ENCODE data around the gene KCND3. TPM values are rescaled to one million over a fixed set of nuclear protein-coding genes. Genes with fewer than 3 reads are reported as not detected.

The KCND3 gene
- polyA plus RNA-seq, 4 donors: 1.3 to 1.6 (median 1.4) TPM

DNA sequence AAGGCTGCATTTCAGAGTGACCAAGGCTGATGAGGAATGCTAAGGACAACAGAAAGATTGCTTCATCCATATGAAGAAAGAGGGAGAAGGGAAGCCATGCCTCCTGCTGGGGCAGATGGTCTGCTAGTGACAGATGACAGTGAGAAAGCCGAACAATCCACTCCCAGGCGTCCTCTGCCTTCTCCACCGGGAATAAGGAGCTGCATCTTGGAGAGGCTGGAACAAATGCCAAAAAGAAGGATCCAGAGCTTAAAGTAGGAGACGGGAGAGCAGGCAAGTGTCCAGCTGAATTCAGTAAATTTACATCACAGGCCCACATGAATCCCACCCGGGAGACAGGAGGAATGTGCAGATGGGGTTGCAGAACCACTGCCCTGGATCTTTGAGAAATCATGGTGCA is 200.3 kb downstream of the KCND3 start:
- DNase-seq (ENCODE audit: low read depth in 4 of 4, low spot score in 2 of 4): no peak

DNA sequence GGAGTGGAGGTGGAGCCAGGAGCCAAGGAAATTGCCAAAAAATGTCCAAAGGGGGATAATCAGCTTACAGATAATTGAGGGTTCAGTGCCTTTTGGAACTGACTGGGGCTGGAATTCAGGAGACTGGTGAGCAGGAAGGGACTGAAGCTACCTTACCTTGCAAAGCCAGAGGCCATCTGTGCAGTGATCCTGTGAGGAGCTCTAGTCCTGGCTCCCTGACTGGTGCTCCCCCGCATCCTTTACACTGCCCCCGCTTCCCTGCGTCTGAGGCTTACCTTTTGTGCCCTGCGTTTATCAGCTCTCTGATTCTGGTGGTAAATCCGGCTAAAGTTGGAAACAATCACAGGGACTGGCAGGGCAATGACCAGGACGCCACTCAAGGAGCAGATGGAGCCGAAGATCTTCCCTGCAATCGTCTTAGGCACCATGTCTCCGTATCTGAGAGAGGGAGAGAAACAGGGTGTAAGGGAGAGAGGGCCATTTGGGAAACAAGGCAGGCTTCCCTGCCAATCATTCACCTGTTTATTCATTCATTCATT is 202.7 kb downstream of the KCND3 start:
- DNase-seq (ENCODE audit: low read depth in 4 of 4, low spot score in 2 of 4): no peak

DNA sequence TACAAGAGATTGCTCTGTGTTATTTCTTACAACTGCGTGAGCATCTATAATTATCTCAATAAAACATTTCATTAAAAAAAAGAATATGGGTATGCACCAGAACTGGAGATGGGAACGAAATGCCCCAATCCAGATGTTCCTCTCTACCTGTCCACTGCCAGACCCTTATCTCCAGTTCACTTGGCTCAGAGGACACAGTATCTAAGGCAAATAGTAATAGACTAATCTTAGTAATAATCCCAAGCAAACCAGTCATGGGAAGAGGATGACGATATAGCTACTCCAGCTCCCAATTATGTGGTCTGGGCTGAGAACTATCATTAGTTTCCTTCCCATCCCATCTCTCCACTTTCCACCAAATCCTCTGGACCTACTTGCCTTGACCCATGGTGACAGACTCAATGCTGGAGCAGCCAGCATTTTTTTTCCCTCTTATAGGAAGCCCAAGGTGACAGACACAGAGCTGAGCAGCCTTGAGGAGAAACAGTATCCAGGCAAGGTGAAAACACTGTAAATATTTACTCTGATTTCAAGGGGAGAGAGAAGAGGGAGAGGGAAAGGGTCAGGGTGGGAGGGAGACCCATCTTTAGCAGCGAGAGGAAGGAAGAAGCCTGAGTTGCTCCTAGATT is 205.1 kb downstream of the KCND3 start:
- no peak for DNase-seq (ENCODE audit: low read depth in 4 of 4, low spot score in 2 of 4)

DNA sequence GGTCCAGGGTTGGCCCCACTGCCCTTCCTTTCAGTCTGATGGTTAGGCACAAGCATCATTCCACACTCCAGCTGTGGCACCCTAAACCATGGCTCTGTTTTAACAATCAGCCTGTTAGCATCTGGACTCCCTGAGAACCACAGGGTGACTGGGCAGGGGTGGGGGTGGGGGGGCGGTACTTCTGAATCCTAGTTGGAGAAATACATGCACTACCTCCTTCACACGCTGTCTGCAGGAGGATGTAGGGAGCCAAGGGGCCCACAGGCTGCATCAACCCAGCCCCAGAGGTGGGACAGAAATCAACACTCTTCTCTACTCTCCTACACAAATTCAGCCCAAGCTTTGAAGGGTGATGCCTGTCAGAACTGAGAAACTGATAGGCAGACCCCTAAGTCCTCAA is 209.9 kb downstream of the KCND3 start:
- no peak for DNase-seq (ENCODE audit: low read depth in 4 of 4, low spot score in 2 of 4)

DNA sequence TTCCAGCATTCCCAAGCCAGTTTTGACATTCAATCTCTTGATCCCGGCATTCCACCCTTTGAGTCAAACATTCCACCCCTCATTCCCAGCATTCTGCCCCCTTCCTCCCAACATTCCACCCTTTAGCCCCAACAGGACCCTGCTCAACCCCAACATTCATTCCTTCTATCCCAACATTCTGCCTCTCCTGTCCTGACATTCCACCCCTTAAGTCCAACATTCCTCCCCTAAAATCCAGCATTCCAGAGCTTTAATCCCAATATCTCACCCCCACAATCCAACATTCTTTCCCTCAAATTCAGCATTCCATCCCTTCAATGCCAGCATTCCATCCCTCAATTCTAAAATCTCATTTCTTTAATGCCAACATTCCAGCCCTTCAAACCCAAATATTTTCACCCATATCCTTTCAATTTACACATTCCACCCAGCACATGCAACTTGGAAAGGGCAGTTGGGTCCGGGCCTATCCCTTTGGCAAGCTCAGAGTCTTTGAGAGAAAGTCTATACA is 210.9 kb downstream of the KCND3 start:
- no peak for DNase-seq (ENCODE audit: low read depth in 4 of 4, low spot score in 2 of 4)

DNA sequence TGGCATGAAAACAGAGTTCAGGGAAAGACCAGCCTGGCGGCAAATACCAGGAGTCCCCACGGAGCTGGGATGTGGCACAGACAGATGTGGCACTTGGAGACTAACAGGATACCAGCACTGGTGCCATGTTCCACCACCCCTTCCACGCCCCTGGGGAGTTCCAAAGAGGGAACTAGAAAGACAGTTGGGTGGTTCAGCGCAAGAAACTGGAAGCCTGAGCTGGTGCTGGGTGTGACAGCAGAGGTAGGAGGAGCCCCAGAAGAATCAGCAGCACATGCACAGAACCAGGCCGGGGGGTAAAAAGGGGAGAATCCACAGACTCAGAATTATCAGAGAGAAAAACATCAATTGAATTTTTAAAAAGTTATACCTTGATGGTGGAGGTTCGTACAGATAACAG is 211.4 kb downstream of the KCND3 start:
- DNase-seq (ENCODE audit: low read depth in 4 of 4, low spot score in 2 of 4): no peak

DNA sequence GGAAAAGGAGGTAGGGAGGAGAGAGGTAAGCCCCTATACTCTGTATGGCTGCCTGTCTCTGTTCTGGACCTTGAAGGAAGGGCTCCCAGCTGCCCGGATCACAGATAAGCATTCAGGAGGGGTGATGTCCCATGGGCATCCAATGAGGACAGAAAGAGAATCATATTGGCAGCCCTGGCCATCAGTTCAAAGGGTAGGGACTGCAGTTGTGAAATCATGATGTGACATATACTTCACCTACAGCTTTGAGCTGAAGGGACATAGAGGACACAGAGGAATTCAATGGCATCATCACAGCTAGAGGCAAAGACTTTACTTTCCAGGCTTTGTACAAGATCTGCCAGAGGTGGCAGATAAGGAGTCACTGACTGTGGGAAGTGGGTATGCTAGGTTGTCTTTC is 212.2 kb downstream of the KCND3 start:
- DNase-seq (ENCODE audit: low read depth in 4 of 4, low spot score in 2 of 4): no peak

DNA sequence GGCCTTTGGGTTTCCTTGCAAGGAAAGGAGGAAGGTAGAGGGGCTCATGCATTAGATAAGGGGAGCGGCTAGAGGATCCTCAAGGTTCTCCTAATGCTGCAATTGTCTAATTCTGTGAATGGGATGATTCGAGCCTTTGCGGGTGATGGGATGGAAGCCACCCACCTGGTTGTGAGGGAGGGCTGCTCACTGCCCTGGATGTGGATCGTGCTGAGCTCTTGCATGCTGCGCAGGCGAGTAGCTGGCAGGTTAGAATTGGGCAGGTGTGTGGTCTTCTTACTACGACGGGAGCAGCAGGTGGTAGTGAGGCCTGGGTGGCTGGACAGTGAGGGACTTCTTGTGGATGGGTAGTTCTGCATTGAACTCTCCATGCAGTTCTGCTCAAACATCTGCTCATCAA is 212.6 kb downstream of the KCND3 start:
- no peak for DNase-seq (ENCODE audit: low read depth in 4 of 4, low spot score in 2 of 4)

- DNase-seq (ENCODE audit: low read depth in 4 of 4, low spot score in 2 of 4): no peak
Measured at GRCh38 chr1:111776391-111776790, 213.1 kb downstream of the KCND3 start.

DNA sequence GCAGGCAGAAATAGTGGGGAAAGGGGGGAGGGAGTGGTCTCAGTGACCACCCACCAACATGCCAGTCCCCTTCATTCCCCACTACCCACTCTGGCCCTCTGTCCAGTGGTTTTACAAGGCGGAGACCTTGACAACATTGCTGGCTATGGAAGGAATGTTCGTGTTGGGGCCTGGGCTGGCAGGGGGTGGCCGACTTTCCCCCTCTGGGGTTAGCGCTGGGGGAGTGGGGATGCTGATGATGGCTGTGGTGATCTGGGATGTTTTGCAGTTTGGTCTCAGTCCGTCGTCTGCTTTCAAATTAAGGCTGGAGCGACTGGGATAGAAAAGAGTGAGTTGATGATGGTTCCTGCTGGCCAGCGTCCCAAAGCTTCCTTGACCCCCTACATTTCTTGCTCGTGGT is 213.5 kb downstream of the KCND3 start:
- DNase-seq (ENCODE audit: low read depth in 4 of 4, low spot score in 2 of 4): no peak

GRCh38 chr1:111770916-111771315 is 218.6 kb downstream of the KCND3 start:
- DNase-seq (ENCODE audit: low read depth in 4 of 4, low spot score in 2 of 4): no peak

GRCh38 chr1:111769517-111770146 is 219.8 kb downstream of the KCND3 start:
- DNase-seq (ENCODE audit: low read depth in 4 of 4, low spot score in 2 of 4): peak in 2 of 4 donors; percentile 30 to 54

DNA sequence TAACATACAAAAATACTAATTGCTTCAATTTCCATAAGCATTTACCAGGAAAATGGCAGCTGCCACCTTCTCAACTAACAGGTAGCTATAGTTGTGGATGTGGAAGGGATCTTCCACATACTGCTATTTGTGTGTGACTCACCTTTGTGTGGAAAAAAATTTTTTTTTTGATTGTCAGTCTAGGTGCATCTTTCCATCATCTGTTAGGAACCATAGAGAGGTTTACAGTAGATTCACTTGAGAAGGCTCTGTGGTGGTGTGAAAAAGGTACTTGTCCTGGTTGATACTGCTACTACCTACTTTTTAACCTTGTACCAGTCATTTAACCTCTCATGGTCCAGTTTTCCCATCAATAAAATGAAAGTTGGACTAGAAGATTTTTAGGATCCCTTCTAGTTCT is 220.8 kb downstream of the KCND3 start:
- no peak for DNase-seq (ENCODE audit: low read depth in 4 of 4, low spot score in 2 of 4)

GRCh38 chr1:111768023-111768422 is 221.4 kb downstream of the KCND3 start:
- no peak for DNase-seq (ENCODE audit: low read depth in 4 of 4, low spot score in 2 of 4)

DNA sequence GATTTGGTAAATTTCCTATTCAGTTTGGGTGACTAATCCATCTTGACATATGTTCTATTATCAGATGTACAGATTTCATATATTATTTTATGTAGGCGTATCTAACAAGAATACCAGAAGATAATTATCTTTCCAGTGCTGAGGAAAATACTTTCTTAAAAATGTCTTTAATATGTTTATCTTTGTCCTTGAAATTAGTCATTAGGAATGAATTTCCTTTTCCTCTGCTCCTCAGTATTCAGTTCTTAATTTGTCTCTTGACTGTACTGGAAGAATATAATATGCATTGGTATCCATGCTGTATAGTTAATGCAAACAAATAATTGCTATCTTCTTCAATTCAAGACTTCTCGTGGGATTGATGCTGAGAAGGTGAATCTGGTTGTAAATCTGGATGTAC is 227.1 kb downstream of the KCND3 start:
- no peak for DNase-seq (ENCODE audit: low read depth in 4 of 4, low spot score in 2 of 4)

GRCh38 chr1:111761717-111762116 is 227.8 kb downstream of the KCND3 start:
- no peak for DNase-seq (ENCODE audit: low read depth in 4 of 4, low spot score in 2 of 4)

DNA sequence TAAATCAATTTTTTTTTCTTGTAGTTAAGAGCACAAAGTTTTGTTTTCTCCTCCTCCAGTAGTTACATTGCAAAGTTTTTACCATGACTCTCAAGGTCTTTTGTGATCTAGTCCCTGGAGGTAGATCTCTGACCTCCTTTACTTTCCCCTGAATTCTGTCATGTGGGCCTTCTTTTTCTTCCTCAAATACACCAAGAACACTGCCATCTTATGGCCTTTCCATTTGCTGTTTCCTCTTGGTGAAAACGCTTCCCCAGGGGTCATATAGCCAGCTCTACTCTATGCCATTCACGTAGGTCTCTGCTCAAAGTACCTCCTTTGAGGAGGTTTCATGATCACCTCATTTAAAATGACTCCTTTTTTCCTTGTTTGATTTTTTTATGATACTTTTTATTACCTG is 231.1 kb downstream of the KCND3 start:
- no peak for DNase-seq (ENCODE audit: low read depth in 4 of 4, low spot score in 2 of 4)

GRCh38 chr1:111756124-111756513 is 233.3 kb downstream of the KCND3 start:
- DNase-seq (ENCODE audit: low read depth in 4 of 4, low spot score in 2 of 4): no peak

DNA sequence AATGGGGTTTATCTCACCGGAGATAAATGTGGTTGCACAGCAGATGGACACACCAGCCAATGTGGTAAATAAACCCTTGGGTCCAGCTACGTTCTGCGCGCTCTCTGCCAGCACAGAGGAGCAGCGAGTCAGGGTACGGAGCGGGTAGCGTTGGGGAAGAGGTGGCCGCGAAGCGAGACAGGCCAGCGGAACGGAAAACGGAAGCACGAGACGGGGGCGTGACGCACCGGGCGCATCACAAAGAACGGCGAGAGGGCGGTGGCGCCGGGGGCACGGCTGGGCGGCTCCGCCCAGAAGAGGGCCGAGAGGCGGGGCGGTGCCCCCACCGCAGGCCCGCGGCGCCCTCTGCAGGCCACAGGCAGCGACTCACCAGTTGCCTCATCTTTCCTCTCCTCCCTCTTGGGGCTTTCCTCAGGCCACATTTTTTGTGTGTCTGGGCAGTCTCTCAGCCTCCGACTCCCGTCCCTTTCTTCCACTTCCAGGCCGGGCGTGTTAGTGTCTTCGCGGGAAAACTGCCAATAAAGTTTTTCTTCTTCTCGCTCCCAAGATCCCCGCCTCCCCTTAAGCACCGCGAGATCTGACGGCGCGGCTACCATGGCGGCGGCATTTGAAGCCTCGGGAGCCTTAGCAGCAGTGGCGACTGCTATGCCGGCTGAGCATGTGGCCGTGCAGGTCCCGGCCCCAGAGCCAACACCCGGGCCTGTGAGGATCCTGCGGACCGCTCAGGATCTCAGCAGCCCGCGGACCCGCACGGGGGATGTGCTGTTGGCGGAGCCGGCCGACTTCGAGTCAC is 233.9 kb downstream of the KCND3 start, which contains the start of gene DDX20:
DDX20 (plus strand) TSS at position 571 of the 793 bp plus-strand sequence; CDS start at position 595, 24 bp downstream.
- DNase-seq (ENCODE audit: low read depth in 4 of 4, low spot score in 2 of 4): peak; percentile 91 to 97 (median 94)

GRCh38 chr1:111754984-111755330 is 234.5 kb downstream of the KCND3 start:
- peak in 3 of 4 donors; percentile 57 to 78 (median 65) for DNase-seq (ENCODE audit: low read depth in 4 of 4, low spot score in 2 of 4)

DNA sequence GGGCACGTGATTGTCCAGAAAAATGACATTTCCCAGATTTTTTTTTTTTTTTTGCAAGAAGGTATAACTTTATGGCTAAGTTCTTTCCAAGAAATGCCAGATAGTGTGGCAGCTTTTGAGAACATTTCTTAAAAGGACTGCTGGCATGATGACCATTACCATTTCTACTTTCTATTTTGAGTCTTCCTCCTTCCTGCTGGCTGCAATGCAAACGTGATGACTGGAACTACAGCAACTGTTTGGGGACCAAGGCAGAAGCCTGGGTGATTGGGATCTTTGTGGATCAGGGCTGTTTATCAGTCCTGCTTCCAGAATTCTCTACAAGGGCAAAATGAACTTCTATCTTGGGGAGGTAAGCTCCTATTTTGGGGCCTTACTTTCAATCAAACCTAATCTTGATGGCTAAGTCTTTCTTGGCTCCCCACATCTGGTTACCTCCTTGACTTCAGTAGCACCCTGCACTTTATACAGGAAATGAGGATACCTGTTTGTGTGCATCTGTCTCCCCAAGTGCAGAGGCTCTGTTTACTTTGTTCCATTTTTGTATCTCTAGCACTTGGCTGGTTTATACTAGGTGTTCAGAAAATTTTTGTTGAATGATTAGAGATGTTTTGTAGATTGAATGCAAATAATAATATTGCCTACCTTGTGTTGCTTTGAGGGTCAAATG is 237.4 kb downstream of the KCND3 start:
- no peak for DNase-seq (ENCODE audit: low read depth in 4 of 4, low spot score in 2 of 4)
